22Rv1 (cell line): Measurements from ENCODE around the gene PGD.

Source experiments
- CTCF ChIP-seq: fragments of 450-650 bp; IDR thresholded peaks from 2 replicates; pipeline ENCODE4 v1.5.1; 2017; ENCODE audit warnings: mild to moderate bottlenecking
- ZFX ChIP-seq: fragments of 450-650 bp; IDR thresholded peaks from 2 replicates; pipeline ENCODE4 v1.6.1; 2017; ENCODE audit warnings: antibody characterized with exemption, borderline replicate concordance

GRCh38 chr1:10444795-10445397 is 46.0 kb downstream of the PGD start:
- no peak for TF ChIP-seq CTCF
- TF ChIP-seq ZFX, result no peak
